SH-SY5Y (cell line): Measurements from ENCODE around the gene SH3GL3.

Experiments used
- GATA2 ChIP-seq: IDR thresholded peaks from 2 replicates; pipeline ENCODE4 v1.6.1; 2011; ENCODE audit warnings: mild to moderate bottlenecking, low read depth, low read length
- GATA3 ChIP-seq: IDR thresholded peaks from 2 replicates; pipeline ENCODE4 v1.6.1; 2011; ENCODE audit warnings: low read depth, mild to moderate bottlenecking, low read length, moderate library complexity

DNA sequence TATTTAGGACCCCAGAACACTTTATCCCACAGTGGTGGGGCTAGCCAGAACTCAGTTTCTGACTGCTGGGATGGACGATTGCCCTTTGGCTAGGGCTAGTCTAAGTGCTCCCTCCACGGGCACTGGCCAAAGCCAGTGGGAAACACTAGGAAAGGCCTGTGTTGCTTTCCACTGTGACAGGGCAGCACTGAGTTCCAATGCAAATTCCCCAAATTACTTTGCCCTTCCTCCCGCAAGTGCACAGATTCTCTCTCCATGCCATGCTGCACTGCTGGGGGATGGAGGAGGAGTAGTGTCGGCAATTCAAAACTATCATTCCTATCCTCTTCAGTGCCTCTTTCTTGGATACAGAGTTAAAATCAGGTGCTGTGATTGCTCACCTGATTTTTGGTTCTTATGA is 100.0 kb downstream of the SH3GL3 start:
- TF ChIP-seq GATA2 = no peak
- TF ChIP-seq GATA3 = no peak
